GM21717 (cell line): ENCODE data around the gene OR6B2.

Experiments used
- ATAC-seq: cut with Tn5 transposase; IDR thresholded peaks from one replicate; pipeline ENCODE4 v1.9.1; 2021; ENCODE audit warnings: mild to moderate bottlenecking, moderate library complexity; ENCODE audit not compliant: unreplicated experiment

OR6B2 gene

GRCh38 chr2:240042740-240043139, 12.5 kb upstream of the OR6B2 start:
- ATAC-seq, result no peak

GRCh38 chr2:240041363-240041762, 11.1 kb upstream of the OR6B2 start:
- ATAC-seq, result no peak

- no peak for ATAC-seq
Observed at GRCh38 chr2:240037358-240037757, 7.1 kb upstream of the OR6B2 start.

- no peak for ATAC-seq
Observed at GRCh38 chr2:240033330-240033678, 3.1 kb upstream of the OR6B2 start.

GRCh38 chr2:240032406-240033329, 2.4 kb upstream of the OR6B2 start:
- no peak for ATAC-seq

GRCh38 chr2:240024766-240025165, 5.5 kb downstream of the OR6B2 start:
- ATAC-seq, result peak; percentile 17

GRCh38 chr2:240023792-240024191, 6.4 kb downstream of the OR6B2 start:
- no peak for ATAC-seq

- ATAC-seq, result no peak
Observed at GRCh38 chr2:240021488-240022104, 8.6 kb downstream of the OR6B2 start.

GRCh38 chr2:240018071-240018750, 12.0 kb downstream of the OR6B2 start:
- ATAC-seq, result no peak

- no peak for ATAC-seq
Observed at GRCh38 chr2:240014327-240014726, 15.9 kb downstream of the OR6B2 start.

GRCh38 chr2:240013343-240013742, 16.9 kb downstream of the OR6B2 start:
- ATAC-seq, result no peak

- ATAC-seq, result no peak
Observed at GRCh38 chr2:240002983-240003382, 27.2 kb downstream of the OR6B2 start.

- no peak for ATAC-seq
Observed at GRCh38 chr2:240000671-240001070, 29.6 kb downstream of the OR6B2 start.

- ATAC-seq, result no peak
Observed at GRCh38 chr2:239997686-239998409, 32.4 kb downstream of the OR6B2 start.

GRCh38 chr2:239994086-239994485, 36.1 kb downstream of the OR6B2 start:
- ATAC-seq, result no peak

GRCh38 chr2:239993291-239993690, 36.9 kb downstream of the OR6B2 start:
- no peak for ATAC-seq

- ATAC-seq, result no peak
Observed at GRCh38 chr2:239991689-239992314, 38.4 kb downstream of the OR6B2 start.

GRCh38 chr2:239990966-239991365, 39.3 kb downstream of the OR6B2 start:
- ATAC-seq, result no peak

GRCh38 chr2:239985356-239985755, 44.9 kb downstream of the OR6B2 start:
- no peak for ATAC-seq

GRCh38 chr2:239984421-239985194, 45.6 kb downstream of the OR6B2 start:
- no peak for ATAC-seq
